ENCODE results near the gene STK32C. TPM values are rescaled to one million over a fixed set of nuclear protein-coding genes. Genes with fewer than 3 reads are reported as not detected.
A peak's percentile ranks its signal among the peaks of the same experiment; 100 is the strongest.

Gene STK32C
- total and polyA plus RNA-seq, 3 donors from 2014 or later: 33.9 to 49.0 (median 34.2) TPM

DNA sequence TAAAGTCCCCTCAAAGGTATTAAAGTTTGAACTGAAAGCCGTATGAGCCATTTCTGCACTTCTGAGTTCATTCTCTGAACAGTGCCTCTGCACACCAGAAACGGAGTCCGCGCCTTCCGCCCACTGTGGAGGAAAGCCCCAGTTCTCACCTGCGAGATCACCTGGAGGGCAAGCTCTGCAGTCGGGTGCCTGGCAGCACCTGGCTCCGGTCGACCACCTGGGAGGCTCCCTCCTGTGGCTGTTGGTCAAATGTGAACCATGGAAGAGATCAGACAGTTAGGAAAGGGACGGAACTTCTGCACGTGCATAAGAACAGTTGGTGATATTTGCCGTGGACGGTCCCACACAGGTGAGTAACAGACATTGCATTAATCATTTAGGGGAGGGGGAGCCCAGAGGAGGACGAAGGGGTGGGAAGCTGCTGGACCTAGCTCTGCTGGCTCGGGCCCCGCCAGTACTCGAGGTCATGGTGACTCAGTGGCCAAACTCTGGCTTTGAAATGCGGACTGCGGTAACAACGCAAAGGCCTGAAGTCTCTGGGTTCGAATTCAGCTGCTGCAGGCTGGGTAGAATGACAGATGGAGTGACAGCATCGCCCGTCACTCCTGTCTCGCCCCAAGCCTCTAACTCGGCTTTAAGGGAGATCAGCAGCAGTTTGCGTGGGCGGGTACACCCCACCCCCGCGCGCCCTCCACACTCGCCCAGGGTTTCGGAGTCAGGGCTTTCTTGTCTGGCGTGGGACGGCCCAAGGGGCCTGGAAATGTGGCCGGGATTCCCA, 122.7 kb downstream of the STK32C start:
- no peaks in the 10 kb centered on the region for H3K9me3 ChIP-seq
- no peaks in the 10 kb centered on the region for H3K27me3 ChIP-seq
- WGBS, 2 donors: 45 to 56% methylated on average over 20 to 35 of the region's 35 CpGs

DNA sequence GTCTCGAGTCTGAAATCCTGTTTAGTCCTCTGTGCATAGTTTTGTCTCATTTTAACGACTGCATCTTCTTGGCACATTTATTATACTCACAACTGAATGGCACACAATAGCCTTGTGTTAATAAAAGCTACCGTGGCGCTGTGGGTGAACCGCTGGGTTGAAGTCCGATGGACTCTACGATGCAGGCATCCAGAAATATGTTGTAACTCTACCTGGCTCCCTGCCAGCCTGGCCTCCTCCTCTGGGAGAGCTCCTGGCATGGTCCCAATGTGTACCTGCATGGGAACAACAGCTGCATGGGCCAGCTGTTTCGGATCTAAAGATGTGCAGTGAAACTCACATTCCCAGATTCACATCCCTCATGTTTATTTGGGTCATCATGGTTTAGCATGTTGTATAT, 124.7 kb downstream of the STK32C start:
- no peaks in the 10 kb centered on the region for H3K9me3 ChIP-seq
- no peaks in the 10 kb centered on the region for H3K27me3 ChIP-seq
- no peak overlapping the region for H3K4me3 ChIP-seq
- no peak overlapping the region for H3K27ac ChIP-seq
- DNase-seq: no peak
- H3K4me1 ChIP-seq: peaks cover 12% of the 10 kb centered on the region
- H3K36me3 ChIP-seq (ENCODE audit: low read depth, missing control alignments): no peaks in the 10 kb centered on the region
- intact Hi-C loops (cut with DNase I; ENCODE audit: low total_unique reads): no loop called here
- TF ChIP-seq POLR2A (IDR thresholded peaks at IDR 0.05): no peak
- TF ChIP-seq, protein P1, sequence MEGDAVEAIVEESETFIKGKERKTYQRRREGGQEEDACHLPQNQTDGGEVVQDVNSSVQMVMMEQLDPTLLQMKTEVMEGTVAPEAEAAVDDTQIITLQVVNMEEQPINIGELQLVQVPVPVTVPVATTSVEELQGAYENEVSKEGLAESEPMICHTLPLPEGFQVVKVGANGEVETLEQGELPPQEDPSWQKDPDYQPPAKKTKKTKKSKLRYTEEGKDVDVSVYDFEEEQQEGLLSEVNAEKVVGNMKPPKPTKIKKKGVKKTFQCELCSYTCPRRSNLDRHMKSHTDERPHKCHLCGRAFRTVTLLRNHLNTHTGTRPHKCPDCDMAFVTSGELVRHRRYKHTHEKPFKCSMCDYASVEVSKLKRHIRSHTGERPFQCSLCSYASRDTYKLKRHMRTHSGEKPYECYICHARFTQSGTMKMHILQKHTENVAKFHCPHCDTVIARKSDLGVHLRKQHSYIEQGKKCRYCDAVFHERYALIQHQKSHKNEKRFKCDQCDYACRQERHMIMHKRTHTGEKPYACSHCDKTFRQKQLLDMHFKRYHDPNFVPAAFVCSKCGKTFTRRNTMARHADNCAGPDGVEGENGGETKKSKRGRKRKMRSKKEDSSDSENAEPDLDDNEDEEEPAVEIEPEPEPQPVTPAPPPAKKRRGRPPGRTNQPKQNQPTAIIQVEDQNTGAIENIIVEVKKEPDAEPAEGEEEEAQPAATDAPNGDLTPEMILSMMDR (IDR thresholded peaks at IDR 0.05): no peak
- 82 to 83% methylated on average over 8 of the region's 8 CpGs for WGBS, 2 donors

More for the DNA sequence above, 122.7 kb downstream of the STK32C start:
- intact Hi-C loops (cut with DNase I; ENCODE audit: low total_unique reads): no loop called here
- no peak for TF ChIP-seq POLR2A (IDR thresholded peaks at IDR 0.05)
- TF ChIP-seq, protein P1 (IDR thresholded peaks at IDR 0.05): no peak
- H3K27ac ChIP-seq: no peak overlapping the region
- no peak for DNase-seq
- peak overlapping the region in 1 of 2 donors; percentile 53 for H3K4me3 ChIP-seq
- no peaks in the 10 kb centered on the region for H3K36me3 ChIP-seq (ENCODE audit: low read depth, missing control alignments)
- peaks cover 14% of the 10 kb centered on the region for H3K4me1 ChIP-seq

DNA sequence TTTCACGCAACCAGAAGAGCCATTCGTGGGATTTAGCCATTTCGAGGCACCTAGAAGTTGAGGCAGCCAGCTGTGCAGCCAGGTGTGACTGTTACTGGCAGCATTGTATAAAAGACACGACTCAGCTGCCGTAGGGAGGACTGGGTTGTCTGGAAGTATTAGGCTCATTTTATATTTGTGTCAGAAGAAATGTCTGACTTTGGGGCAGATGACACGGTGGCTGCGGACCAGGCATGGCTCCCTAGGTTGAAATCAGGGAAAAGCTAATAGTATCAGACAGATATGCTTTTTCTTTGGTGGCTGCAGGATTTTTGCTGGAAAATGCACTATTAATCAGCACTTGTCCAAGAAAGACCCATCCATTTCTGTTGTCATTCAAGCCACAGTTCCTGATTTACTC, 125.2 kb downstream of the STK32C start:
- 91 to 93% methylated on average over 7 of the region's 7 CpGs for WGBS, 2 donors
- no peak overlapping the region for H3K4me3 ChIP-seq
- H3K27me3 ChIP-seq: no peaks in the 10 kb centered on the region
- no peak for DNase-seq
- H3K27ac ChIP-seq: no peak overlapping the region
- intact Hi-C loops (cut with DNase I; ENCODE audit: low total_unique reads): no loop called here
- no peak for TF ChIP-seq POLR2A (IDR thresholded peaks at IDR 0.05)
- TF ChIP-seq, protein P1 (IDR thresholded peaks at IDR 0.05): no peak
- H3K36me3 ChIP-seq (ENCODE audit: low read depth, missing control alignments): no peaks in the 10 kb centered on the region
- H3K9me3 ChIP-seq: no peaks in the 10 kb centered on the region
- H3K4me1 ChIP-seq: peaks cover 7% of the 10 kb centered on the region

DNA sequence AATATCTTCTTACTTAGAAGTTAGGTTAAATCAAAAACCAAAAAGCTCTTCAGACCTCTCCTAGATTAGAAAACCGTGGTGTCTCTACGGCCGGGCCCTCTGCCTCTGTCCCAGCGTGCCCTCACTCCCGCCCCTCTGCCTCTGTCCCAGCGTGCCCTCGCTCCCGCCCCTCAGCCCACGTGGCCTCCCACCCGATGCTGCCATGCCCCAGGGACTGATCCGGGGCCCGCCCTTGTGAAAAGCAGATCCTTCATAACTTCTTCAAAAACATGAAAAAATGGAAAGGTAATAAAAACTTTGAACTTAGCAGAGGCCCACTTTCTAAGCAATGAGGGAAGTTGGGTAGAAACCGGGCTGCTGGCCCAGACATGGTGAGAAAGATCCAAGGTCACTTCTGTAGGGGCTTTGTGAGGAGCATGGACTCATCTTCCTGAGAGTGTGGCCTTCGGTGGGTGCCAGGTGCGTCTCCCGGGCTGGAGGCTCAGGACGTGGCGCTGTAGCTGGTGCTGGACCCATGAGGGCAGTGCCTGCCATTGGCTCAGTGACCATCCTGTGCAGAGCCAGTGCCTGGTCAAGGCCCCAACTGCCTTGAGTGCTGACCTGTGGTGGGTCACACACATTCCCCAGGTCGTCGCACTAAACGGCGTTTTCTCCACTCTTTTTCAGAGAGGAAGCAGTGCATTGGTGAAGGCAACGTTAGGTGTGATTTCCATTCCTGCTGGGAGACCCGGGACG, 125.9 kb downstream of the STK32C start:
- intact Hi-C loops (cut with DNase I; ENCODE audit: low total_unique reads): no loop called here
- DNase-seq: no peak
- WGBS, 2 donors: 85 to 89% methylated on average over 23 to 25 of the region's 25 CpGs
- no peaks in the 10 kb centered on the region for H3K27me3 ChIP-seq
- H3K4me3 ChIP-seq: no peak overlapping the region
- no peaks in the 10 kb centered on the region for H3K36me3 ChIP-seq (ENCODE audit: low read depth, missing control alignments)
- TF ChIP-seq, protein P1 (IDR thresholded peaks at IDR 0.05): no peak
- TF ChIP-seq POLR2A (IDR thresholded peaks at IDR 0.05): no peak
- no peaks in the 10 kb centered on the region for H3K9me3 ChIP-seq
- no peak overlapping the region for H3K27ac ChIP-seq
- peaks cover 5% of the 10 kb centered on the region for H3K4me1 ChIP-seq

Measured in testis (tissue), 3 donors.